ENCODE results near the gene CYLC1.

CYLC1 gene

GRCh38 chrX:83860846-83861245 lies at the start of gene CYLC1:
Gene CYLC1, plus strand, starts transcription at chrX:83861146. Its CDS starts 37 bp downstream, at chrX:83861183.
- TF ChIP-seq, protein P1, sequence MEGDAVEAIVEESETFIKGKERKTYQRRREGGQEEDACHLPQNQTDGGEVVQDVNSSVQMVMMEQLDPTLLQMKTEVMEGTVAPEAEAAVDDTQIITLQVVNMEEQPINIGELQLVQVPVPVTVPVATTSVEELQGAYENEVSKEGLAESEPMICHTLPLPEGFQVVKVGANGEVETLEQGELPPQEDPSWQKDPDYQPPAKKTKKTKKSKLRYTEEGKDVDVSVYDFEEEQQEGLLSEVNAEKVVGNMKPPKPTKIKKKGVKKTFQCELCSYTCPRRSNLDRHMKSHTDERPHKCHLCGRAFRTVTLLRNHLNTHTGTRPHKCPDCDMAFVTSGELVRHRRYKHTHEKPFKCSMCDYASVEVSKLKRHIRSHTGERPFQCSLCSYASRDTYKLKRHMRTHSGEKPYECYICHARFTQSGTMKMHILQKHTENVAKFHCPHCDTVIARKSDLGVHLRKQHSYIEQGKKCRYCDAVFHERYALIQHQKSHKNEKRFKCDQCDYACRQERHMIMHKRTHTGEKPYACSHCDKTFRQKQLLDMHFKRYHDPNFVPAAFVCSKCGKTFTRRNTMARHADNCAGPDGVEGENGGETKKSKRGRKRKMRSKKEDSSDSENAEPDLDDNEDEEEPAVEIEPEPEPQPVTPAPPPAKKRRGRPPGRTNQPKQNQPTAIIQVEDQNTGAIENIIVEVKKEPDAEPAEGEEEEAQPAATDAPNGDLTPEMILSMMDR (IDR thresholded peaks at IDR 0.05), result no peak

DNA sequence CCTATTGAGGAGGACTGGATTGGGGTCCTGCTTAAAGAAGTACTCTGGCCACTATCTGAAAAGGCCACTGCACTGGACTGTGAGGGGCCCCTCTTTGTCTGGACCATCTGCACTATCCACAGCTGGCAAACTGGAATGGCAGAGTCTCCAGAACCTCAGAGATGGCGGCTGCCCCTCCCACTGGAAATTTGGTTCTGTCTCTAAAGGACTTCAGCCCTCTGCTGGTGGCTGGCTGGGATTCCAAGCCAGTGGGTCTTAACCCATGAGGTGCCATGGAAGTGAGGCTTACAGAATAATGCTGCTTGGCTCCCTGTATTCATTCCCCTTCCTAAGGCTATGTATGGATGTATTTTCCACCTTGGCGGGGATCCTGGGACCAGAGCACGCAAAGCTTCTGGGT lies 41.6 kb upstream of the CYLC1 start:
- TF ChIP-seq, protein P1 (IDR thresholded peaks at IDR 0.05), result peak; percentile 17; the same call in 1 of the 2 replicates

GRCh38 chrX:83829874-83830273 lies 31.1 kb upstream of the CYLC1 start:
- TF ChIP-seq, protein P1 (IDR thresholded peaks at IDR 0.05), result no peak

DNA sequence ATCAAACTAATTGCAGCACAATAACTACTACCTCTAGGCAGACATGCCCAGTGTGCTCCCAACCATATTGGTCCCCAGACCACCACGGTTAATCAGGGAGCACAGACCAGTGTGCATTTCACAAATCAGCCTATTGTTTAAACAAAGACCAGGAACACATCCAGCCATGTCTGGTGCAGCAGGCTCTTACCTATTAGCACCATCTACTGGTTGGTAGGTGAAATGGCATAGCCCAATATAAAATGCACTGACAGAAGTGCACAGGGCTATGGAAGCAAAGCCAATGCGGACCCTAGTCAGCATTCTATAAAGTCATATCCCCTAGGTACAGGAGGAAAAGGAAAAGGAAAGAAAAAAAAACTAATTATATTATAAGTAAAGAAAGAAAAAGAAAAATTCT lies 15.5 kb upstream of the CYLC1 start:
- TF ChIP-seq, protein P1 (IDR thresholded peaks at IDR 0.05), result peak; percentile 68

GRCh38 chrX:83847339-83847738 lies 13.6 kb upstream of the CYLC1 start:
- TF ChIP-seq, protein P1 (IDR thresholded peaks at IDR 0.05), result no peak

GRCh38 chrX:83888585-83888984 lies 27.6 kb downstream of the CYLC1 start:
- TF ChIP-seq, protein P1 (IDR thresholded peaks at IDR 0.05), result no peak

DNA sequence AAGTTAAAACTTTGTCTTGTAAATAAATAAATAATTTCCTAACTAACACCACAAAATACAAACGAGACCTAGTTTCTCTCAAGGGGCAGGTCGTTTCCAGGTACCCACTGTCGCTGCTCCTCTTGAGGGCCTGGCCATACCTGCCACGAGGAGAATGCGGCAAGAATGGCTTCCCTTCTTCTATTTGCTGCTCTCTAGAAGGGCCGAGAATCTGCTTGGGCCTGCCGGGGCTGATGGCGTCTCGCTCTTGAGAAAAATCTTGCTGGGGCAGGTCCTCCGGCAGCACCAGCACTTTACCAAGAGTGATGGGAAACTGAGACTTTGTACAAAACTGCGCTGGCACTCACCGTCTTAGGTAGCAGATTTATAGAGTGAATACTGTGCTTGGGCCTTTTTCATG lies 31.5 kb downstream of the CYLC1 start:
- TF ChIP-seq, protein P1 (IDR thresholded peaks at IDR 0.05), result no peak

DNA sequence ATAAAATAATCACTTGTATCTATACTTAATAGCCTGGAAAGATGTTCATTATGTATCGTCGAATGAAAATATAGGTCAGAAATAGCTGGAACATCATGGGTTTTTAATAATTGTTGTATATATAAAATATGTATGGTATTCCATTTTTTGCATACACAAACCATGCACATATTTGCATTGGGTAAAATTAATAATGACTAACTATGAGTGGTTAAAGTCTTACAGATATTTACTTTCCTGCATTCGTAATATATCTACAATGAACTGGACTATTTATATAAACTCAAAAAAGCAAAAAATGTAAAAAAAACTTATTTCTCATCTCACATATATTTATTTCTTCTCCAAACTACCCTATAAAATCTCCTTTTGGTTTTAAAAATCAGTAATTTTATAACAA lies 46.0 kb downstream of the CYLC1 start:
- TF ChIP-seq, protein P1 (IDR thresholded peaks at IDR 0.05), result no peak

All from LNCAP (cell line).